ENCODE measurements around the gene EPB41L1. TPM values are rescaled to one million over a fixed set of nuclear protein-coding genes. Genes with fewer than 3 reads are reported as not detected.

Gene EPB41L1
- total RNA-seq, 1 donor = 18.1 TPM

GRCh38 chr20:36110994-36111393, 43.5 kb upstream of the EPB41L1 start:
- no peak for DNase-seq (ENCODE audit: low read depth)
- no peak overlapping the region for H3K4me3 ChIP-seq (ENCODE audit: low read depth, low read length)
- TF ChIP-seq, protein P1, sequence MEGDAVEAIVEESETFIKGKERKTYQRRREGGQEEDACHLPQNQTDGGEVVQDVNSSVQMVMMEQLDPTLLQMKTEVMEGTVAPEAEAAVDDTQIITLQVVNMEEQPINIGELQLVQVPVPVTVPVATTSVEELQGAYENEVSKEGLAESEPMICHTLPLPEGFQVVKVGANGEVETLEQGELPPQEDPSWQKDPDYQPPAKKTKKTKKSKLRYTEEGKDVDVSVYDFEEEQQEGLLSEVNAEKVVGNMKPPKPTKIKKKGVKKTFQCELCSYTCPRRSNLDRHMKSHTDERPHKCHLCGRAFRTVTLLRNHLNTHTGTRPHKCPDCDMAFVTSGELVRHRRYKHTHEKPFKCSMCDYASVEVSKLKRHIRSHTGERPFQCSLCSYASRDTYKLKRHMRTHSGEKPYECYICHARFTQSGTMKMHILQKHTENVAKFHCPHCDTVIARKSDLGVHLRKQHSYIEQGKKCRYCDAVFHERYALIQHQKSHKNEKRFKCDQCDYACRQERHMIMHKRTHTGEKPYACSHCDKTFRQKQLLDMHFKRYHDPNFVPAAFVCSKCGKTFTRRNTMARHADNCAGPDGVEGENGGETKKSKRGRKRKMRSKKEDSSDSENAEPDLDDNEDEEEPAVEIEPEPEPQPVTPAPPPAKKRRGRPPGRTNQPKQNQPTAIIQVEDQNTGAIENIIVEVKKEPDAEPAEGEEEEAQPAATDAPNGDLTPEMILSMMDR (IDR thresholded peaks at IDR 0.05; ENCODE audit: insufficient read depth, low read length) = no peak

DNA sequence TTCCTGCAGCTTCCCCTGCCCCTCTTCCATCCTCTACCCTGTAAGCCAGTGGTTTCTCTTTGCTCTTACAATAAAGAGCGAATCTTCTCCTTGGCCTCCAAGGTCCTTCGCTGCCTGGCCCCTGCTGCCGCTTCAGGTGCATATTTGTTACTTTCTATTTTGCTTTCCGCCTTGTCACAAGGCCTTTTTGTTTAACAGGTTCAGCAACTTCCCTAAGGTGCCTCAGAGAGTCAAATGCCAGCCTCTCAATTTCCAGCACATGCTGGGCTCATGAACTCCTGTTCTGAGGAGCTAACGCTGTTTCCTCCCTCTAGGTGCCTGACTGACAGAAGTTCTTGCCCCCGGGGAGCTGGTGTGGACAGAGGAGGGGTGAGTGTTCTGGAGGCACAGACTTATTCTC, 42.4 kb upstream of the EPB41L1 start:
- no peak for DNase-seq (ENCODE audit: low read depth)
- TF ChIP-seq, protein P1 (IDR thresholded peaks at IDR 0.05; ENCODE audit: insufficient read depth, low read length) = no peak
- H3K4me3 ChIP-seq (ENCODE audit: low read depth, low read length) = no peak overlapping the region

DNA sequence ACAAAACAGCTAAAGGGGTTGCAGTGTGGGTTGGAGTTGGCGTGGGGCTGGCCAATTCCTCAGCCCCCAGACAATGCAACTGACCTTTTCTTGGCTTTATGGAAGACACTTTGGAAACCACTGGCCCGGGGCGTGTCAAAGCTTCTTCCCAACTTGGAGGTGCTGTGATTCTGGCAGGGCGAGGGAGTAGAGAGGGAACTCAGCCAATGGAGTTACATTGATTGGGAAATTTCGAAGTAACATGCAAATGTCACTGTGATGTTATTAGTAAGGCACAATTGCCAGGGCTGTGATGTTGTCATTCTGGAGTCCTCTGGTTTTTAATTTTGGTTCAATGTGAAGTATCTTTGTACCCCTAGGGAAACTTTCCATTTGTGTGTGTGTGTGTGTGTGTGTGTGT, 41.5 kb upstream of the EPB41L1 start:
- H3K4me3 ChIP-seq (ENCODE audit: low read depth, low read length) = no peak overlapping the region
- TF ChIP-seq, protein P1 (IDR thresholded peaks at IDR 0.05; ENCODE audit: insufficient read depth, low read length) = no peak
- DNase-seq (ENCODE audit: low read depth) = no peak

GRCh38 chr20:36113566-36114250, 40.8 kb upstream of the EPB41L1 start:
- no peak for DNase-seq (ENCODE audit: low read depth)
- no peak overlapping the region for H3K4me3 ChIP-seq (ENCODE audit: low read depth, low read length)
- TF ChIP-seq, protein P1 (IDR thresholded peaks at IDR 0.05; ENCODE audit: insufficient read depth, low read length) = no peak

DNA sequence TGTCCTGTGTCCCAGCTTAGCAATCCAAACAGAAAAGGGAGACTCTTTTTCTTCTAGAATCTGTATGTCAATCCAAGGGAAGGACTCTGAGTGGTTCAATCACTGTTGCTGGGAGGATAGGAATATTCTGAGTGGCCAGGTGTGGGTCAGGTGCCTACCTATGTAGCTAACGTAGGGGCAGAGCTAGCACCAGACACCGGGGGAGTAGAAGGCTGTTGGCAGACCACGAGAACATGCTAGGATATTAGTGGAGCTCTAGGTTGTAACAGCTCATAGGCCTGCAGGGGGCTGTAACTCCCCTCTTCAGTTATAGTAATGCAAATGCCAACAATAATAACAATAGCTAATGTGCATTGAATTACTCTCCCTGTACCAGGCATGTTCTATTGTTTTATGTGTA, 39.8 kb upstream of the EPB41L1 start:
- TF ChIP-seq, protein P1 (IDR thresholded peaks at IDR 0.05; ENCODE audit: insufficient read depth, low read length) = no peak
- no peak overlapping the region for H3K4me3 ChIP-seq (ENCODE audit: low read depth, low read length)
- DNase-seq (ENCODE audit: low read depth) = no peak

- no peak overlapping the region for H3K4me3 ChIP-seq (ENCODE audit: low read depth, low read length)
- DNase-seq (ENCODE audit: low read depth) = no peak
- TF ChIP-seq, protein P1 (IDR thresholded peaks at IDR 0.05; ENCODE audit: insufficient read depth, low read length) = no peak
Observed at GRCh38 chr20:36115925-36116324, 38.6 kb upstream of the EPB41L1 start.
